Caki2 (cell line): ENCODE measurements around the gene ZFAND2A. TPM values are rescaled to one million over a fixed set of nuclear protein-coding genes. Genes with fewer than 3 reads are reported as not detected.
A peak's percentile ranks its signal among the peaks of the same experiment; 100 is the strongest.
"Not testable (repeated sequence)": the region's sequence is repeated elsewhere in the genome, so short reads cannot be mapped to it uniquely, and the experiment has no call there.

ENCODE experiments used
- DNase-seq: peaks from one replicate; pipeline ENCODE4 v3.0.0-alpha.2; 2015; ENCODE audit warnings: low read depth
- in situ Hi-C: cut with HindIII; loops from 2 replicates; pipeline ENCODE4 v1.10.0; 2016; ENCODE audit warnings: low sequenced_read_pairs, low pct_unique_long_range_greater_than_20kb, mixed read lengths
- total RNA-seq: library from RNA; depleted of rRNA; stranded (reverse); fragments of >200 nt; shearing (Covaris generic); gene quantifications from 2 replicates; pipeline ENCODE4 v1.2.3, GENCODE V29; 2014; ENCODE audit warnings: low replicate concordance

ZFAND2A gene
- total RNA-seq, 1 experiment from 2014 or later, result 22.4 TPM

DNA sequence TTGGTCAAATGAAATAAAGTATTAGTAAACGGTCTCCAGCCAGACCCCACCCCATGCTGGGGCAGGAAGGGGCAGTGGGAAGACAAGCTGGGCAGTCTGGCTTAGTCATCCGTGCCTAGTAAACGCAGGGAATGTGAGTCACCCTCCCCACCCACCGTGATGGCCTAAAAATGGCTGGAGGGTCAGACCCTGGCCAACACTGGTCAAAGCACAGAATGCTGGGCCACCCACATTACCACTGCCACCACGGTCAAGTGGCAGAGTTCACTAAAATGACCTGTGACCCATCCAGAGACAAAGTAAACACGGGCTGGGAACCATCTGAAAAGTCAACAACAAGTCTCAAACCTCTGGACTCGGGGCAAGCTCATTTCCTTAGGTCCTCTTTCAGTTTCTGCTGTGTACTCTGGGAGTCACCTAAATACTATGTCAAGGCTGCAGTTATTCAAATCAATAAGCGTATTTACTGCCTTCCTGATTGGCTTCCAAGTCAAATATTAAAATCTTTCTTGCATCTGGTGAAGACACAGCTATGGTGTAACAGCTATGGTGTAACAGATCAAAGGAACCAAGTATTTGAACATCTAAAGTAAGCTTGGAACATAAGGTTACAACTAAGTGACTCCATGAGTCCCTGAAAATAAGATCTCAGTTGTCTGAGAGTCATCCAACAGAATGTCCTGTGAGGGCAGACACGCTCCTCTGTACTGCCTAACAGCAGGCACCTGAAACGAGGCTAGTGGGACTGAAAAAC is 3.0 kb downstream of the ZFAND2A start:
- peak; percentile 80 for DNase-seq
- in situ Hi-C loops, result no loop called here

DNA sequence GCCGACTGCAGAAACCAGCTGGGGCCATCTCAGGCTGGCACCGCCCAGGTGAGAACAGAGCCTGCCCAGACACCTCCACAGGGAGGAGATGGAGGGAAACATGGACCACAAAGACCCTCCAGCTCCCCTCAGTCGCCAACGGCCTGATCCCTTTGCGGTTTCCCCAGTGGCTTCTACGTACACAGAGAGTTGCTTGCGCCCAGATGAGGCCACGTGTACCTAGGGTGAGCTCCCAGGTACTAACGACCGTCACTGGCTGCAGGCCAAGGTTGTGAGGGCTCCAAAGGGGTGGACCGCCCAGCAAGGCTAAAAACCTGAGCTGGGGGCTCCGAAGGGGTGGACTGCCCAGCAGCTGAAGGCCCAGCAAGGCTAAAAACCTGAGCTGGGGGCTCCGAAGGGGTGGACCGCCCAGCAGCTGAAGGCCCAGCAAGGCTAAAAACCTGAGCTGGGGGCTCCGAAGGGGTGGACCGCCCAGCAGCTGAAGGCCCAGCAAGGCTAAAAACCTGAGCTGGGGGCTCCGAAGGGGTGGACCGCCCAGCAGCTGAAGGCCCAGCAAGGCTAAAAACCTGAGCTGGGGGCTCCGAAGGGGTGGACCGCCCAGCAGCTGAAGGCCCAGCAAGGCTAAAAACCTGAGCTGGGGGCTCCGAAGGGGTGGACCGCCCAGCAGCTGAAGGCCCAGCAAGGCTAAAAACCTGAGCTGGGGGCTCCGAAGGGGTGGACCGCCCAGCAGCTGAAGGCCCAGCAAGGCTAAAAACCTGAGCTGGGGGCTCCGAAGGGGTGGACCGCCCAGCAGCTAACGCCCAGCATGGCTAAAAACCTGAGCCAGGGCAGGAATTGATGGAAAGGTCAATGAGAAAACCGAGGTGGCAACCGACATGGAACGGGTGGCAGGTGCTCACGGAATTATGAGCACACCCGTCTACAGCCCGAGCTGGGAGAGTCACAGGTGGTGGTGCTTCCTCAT is 3.9 kb downstream of the ZFAND2A start:
- in situ Hi-C loops, DNase-seq: not testable (repeated sequence)

DNA sequence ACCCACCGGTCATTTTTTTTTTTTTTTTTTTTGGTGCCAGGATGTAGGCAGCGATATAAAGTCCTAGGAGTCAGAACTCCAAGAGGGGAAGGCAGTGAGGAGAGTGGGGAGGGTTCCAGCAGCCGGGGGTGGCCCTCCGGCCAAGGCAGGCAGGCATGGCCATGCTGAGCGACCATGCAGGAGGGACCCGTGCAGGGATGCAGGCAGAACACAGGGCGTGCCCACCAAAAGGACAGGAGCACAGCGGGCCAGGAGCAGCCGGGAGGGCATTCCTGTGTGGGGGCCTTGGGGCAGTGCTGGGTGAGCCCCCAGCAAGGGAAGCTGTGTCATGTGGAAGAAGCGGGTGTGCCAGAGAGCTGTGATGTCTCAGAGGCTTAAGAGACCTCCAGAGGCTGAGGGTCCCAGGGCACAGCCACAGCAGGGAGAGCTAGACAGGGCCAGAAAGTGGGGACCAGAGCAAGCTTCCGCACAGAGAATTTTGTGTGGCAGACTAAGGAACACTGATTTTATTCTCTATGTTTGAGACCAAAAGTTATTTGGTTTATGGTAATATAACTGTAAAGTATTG is 5.7 kb downstream of the ZFAND2A start:
- in situ Hi-C loops, result no loop called here
- DNase-seq, result no peak

DNA sequence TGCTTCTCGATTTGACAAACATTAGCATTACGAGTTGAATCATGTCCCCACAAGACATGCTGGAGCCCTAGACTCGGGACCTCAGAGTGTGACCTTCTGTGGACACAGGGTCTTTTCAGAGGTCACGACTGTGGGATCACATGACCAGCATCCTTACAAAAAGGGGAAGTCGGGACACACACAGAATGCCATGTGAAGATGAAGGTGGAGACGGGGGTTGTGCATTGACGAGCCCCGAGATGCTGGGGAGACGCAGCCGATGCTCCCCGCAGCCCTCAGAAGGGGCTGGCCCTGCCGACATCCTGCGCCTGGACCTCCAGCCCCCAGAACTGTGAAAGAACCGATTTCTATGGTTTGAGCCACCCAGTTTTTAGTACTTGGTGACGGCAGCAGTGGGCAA is 7.5 kb downstream of the ZFAND2A start:
- no peak for DNase-seq
- in situ Hi-C loops, result no loop called here

DNA sequence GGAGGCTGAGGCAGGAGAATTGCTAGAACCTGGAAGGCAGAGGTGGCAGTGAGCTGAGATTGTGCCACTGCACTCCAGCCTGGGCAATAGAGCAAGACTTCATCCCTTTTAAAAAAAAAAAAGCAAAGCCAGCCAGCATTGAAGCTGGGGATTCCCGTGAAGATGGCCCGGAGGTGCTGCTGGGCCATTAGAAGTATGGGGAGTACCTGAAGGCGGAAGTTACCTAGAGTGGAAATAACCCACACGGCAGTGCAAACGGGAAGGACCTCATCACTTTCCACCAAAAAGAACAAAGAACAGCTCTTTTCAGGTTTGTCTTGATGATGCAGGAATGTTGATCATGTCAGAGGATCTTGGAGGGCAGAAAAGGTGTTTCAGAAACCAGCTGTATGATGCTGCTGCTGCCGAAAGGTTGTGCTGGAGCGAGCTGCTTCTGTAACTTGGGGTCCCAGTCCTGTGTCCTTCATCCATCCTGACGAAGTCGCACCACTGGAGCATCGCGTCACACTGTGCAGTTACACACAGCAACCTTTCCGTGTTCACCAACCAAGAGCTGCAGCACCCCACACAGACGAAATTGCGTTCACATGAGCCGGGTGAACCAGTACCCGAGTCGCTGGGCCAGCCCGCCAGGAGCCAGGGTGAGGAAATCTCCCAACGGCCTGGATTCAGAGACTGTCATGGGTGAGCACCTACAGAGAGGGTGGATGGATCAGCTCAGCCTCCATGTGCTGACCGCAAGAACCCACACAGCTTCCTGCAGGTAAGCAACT is 8.2 kb downstream of the ZFAND2A start:
- no peak for DNase-seq
- in situ Hi-C loops, result no loop called here

DNA sequence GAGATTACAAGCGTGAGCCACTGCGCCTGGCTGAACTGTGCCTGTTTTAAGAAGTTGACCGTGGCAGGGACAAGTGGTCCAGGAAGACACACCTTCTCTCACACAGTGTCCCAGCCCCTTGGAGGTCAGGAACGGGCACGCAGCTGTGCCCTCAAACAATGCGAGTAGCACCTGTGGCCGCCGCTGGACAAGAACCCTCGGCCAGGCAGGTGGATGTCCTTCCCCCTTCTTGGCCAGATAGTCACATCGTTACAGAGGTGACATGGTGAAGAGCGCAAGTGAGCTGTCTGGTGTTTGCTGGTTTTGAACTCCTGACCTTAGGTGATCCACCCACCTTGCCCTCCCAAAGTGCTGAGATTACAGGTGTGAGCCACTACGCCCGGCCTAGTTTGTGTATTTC is 8.8 kb downstream of the ZFAND2A start:
- in situ Hi-C loops, result no loop called here
- DNase-seq, result no peak

DNA sequence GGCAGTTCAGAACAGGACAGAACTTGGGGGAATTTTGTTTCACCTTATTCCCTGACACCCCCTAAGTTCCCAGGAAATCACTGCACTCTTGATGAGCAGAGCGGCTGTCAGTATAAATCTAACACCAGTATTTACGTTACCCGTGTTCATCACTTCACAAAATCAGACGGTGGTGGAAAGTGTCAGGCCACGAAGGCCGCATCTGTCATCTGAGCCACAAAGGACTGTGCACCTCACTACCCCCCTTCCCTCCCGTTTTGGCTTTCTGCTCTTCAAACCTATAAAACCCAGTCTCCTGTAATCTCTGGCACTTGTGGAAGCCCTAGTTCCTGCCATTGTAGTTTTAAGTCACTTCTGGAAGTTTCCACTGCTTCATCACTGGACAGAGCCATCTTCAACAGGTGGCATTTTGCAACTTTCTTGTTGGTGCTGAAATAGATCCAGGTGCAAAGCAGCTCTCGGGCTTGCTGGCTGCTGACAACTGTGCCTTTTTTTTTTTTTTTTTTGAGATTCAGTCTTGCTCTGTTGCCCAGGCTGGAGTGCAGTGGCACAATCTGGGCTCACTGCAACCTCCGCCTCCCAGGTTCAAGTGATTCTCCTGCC is 9.5 kb downstream of the ZFAND2A start:
- in situ Hi-C loops, result no loop called here
- no peak for DNase-seq

DNA sequence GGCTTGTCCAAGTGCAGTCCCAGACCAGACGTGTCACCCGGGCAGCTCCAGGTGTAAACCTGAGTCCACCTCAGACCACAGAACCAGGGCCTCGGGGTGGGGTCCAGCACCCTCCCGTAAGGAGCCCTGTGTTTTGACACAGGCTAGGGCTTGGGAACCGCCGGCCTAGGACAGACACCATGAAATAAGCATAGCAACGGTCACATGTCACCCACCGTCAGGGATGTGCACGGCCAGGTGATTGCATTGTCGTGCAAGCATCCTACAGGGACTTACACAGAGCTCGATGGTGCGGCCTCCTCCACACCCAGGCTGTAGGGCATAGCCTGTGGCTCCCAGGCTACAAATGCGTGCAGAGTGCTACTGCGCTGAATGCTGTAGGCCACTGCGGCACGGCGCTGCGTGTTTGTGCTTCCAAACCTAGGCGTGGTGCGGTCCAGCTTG is 10.6 kb downstream of the ZFAND2A start:
- in situ Hi-C loops, result no loop called here

DNA sequence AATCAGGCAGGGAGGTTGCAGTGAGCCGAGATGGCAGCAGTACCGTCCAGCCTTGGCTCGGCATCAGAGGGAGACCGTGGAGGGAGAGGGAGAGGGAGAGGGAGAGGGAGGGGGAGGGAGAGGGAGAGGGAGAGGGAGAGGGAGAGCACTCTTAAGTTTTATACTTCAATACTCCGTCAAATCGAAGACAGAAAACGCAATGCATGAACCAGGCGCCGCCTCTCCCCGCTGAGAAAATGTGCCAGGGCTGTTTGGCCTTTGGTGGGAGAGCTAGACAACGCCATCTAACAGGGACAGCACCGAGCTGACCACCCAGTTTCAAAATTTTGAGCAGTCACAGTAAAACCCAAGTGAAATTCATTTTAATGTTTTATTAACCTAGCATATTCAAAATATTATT is 12.1 kb downstream of the ZFAND2A start:
- in situ Hi-C loops, DNase-seq: not testable (repeated sequence)

More for the DNA sequence above, 10.6 kb downstream of the ZFAND2A start:
- no peak for DNase-seq

DNA sequence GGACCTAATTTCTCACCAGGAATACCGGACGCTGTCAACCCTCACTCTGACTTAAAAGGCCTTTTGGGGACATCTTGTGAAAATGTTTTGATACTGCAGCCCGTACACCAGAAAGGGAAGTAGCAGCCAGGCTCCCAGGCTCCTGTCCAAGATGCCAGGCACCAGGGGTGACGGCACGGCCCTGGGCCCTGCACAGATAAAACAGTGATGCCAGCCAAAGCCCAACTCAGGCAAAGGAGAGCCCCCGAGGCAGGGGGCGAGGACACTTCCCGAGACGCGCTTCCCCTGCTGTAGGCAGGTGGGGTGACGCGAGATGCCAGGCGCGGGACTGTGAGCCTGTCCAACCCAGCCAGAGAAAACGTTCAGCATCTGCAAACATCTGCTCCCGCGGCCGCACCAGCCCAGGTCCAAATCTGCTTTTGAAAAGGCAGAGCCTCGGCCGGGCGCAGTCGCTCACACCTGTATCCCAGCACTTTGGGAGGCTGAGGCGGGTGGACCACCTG is 15.7 kb downstream of the ZFAND2A start:
- no peak for DNase-seq
- in situ Hi-C loops, result no loop called here

DNA sequence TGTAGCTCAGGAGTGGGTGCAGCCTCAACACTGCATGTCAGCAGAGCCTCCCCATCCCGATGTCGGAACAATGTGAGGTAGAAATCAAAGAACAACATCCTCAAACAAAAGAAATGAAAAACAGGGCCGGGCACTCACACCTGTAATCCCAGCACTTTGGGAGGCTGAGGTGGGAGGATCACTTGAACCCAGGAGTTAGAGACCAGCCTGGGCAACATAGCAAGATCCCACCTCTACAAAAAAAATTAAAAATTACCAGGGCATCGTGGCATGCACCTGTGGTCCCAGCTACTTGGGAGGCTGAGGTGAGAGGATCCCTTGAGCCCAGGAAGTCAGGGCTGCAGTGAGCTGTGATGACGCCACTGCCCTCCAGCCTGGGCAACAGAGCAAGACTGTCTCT is 17.0 kb downstream of the ZFAND2A start:
- in situ Hi-C loops, DNase-seq: not testable (repeated sequence)

DNA sequence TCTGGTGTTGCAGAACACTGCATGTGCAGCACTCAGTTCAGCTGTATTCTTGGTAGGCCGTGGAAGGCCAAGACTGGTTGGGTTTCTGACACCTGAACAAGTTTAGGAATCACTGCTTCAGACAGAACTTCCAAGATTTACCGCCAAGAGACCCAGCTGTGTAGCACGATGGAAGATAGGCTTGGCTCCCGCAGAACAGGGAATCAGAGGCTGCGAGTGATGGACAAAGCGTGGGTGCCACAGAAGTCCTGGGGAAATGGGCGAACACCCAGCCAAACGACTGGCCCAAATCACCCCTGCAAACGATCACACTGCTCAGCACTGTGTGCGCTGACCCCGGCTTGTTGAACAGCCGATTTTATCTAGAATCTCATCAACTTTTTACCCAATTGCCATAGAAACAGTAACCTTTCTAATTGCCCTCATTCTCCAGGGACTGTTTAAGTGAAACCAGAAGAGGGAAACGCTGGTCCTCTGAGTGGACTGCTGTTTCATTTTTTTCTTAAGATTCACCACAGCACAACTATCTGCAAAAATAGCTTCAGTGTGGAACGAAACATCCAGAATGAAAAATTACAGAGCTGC is 17.9 kb downstream of the ZFAND2A start:
- in situ Hi-C loops, result no loop called here

DNA sequence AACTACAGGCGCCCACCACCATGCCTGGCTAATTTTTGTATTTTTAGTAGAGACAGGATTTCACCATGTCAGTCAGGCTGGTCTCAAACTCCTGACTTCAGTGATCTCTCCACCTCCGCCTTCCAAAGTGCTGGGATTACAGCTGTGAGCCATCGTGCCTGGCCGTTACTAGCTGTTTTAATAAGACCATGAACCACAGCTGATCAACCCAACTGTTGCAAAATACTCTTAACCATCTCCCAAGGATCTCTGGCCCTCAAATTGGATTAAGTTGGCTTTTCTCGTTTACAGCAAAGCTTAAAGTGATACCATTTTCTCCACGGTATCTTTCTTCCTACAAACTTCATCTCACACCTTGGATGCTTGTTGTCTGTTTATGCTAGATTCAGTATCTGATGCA is 18.3 kb downstream of the ZFAND2A start:
- in situ Hi-C loops, result no loop called here
- DNase-seq, result no peak

More for the DNA sequence above, 17.9 kb downstream of the ZFAND2A start:
- no peak for DNase-seq

DNA sequence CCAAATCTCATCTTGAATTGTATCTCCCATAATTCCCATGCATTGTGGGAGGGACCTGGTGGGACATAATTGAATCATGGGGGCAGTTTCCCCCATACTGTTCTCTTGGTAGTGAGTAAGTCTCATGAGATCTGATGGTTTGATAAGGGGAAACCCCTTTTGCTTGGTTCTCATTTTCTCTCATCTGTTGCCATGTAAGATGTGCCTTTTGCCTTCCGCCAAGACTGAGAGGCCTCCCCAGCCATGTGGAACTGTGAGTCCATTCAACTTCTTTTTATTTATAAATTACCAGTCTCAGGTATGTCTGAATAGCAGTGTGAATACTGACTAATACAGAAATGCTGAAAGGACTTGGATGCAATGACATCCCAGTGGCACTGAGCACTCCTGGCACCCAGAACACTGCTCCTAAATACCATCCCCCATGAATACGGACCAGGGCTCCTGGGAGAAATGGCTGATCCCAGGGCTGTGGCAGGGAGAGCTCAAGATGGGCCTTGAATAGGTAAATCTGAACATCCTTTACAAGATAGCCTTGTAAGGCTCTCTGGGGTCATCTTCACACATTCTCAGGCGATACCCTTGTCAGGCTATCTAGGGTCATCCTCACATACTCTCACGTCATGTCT is 19.4 kb downstream of the ZFAND2A start:
- DNase-seq, result peak; percentile 26
- in situ Hi-C loops, result no loop called here

DNA sequence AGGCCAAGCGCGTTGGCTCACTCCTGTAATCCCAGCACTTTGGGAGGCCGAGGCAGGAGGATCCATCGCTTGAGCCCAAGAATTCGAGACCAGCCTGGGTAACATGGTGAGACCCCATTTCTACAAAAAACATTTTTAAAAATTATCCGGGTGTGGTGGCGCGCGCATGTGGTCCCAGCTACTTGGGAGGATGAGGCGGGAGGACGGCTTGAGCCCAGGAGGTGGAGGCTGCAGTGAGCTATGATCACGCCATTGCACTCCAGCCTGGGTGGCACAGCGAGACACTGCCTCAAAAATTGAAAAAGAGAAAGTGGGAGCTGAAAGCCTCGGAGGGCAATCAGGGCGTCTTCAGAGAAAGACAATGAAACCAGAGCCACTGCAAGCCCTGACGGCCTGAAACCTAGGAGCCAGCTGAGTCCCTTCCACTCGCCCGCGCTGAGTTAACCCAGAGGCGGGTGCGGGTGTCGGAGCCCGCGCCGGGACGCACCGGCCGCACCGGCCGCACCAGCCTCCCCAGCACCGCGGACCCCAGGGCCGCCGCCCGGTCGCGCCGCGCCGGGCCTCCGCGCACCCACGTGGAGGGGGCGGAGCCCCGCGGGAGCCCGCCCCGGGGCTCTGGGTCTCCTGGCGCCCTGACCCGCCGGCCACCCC is 22.4 kb downstream of the ZFAND2A start:
- peak; percentile 45 for DNase-seq
- in situ Hi-C loops, result no loop called here

DNA sequence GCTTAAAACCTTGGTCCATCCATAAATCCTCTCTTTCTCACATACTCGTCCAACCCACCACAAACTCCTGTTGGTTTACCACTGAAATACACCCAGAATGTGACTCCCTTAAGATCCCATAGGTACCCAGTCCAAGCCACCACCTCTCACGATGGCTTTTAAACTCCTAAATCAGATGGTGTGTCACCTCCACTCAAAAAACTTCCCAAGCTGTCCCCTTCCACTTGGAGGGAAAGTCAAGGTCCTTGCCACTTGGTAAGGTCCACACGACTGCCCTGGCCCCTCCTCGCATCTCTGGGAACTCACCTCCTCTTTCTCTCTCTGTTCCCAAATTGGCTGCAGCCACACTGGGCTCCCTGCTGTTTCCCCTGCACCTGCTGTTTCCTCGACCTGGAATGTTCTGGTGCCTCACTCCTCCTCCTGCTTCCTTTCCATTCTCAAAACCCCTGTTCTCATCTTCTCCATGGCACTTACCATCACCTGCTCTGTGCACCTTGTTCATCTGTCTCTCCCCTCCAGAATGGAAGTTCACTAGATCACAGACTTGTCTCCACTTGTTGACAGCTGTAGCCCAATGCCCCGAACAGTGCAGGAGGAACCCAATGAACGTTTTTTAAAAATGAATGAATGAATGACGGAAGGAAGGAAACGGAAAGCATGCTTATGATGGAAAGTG is 23.0 kb downstream of the ZFAND2A start:
- in situ Hi-C loops, result no loop called here

More for the DNA sequence above, 23.0 kb downstream of the ZFAND2A start:
- DNase-seq, result peak; percentile 27
